Endothelial cell of umbilical vein (primary cell): ENCODE data around the gene RASL12. TPM values are rescaled to one million over a fixed set of nuclear protein-coding genes. Genes with fewer than 3 reads are reported as not detected.
A peak's percentile ranks its signal among the peaks of the same experiment; 100 is the strongest.

ENCODE experiments used
- BruUV-seq: library from RNA; stranded (reverse); fragments of 400-500 nt; replicated peaks from 2 replicates; lab custom pipeline; 2021; lab: Mats Ljungman, UMichigan
- CTCF ChIA-PET: fragments of 300-600, 350-600 bp; sonication (Branson Sonifier 250); formaldehyde crosslinking; loops from one replicate; lab custom pipeline; 2021; ENCODE audit warnings: antibody characterized with exemption, inconsistent platforms; lab: Charles Lee
- POLR2A ChIA-PET: fragments of 300-600, 350-600 bp; sonication (Branson Sonifier 250); formaldehyde crosslinking; loops from one replicate; lab custom pipeline; 2021; ENCODE audit warnings: antibody characterized with exemption, inconsistent platforms; lab: Charles Lee
- DNase-seq: peaks from one replicate; pipeline ENCODE4 v3.0.0-alpha.2; 2011; ENCODE audit warnings: low read depth, low spot score
- FAIRE-seq: peaks from 2 replicates; lab custom pipeline; 2011; peaks lifted over from hg19 to GRCh38; lab: Jason Lieb, UNC
- H2AFZ ChIP-seq: 2 replicates; pipeline ENCODE4 v1.6.0; 2012; ENCODE audit warnings: low read depth, low read length, control low read depth, inconsistent platforms
- H3K27ac ChIP-seq: 2 replicates; pipeline ENCODE4 v1.5.1; 2011; ENCODE audit warnings: low read depth, mild to moderate bottlenecking, control low read depth, low read length, moderate library complexity; ENCODE audit not compliant: insufficient read depth
- H3K27me3 ChIP-seq, 2 experiments: 2 replicates each; pipeline versions ENCODE4 v1.6.0 to v1.6.1; 2011; ENCODE audit warnings: low read length in 2 of 2, mixed read lengths in 1 of 2; ENCODE audit not compliant: control insufficient read depth in 2 of 2, insufficient read depth in 2 of 2
- H3K36me3 ChIP-seq, 2 experiments: 2 replicates in 1 of 2; 3 replicates in 1 of 2; pipeline ENCODE4 v1.5.1; 2011; ENCODE audit warnings: low read length in 2 of 2, mild to moderate bottlenecking in 1 of 2, moderate library complexity in 1 of 2; ENCODE audit not compliant: control insufficient read depth in 2 of 2, insufficient read depth in 2 of 2; ENCODE audit errors: extremely low read depth in 1 of 2
- H3K4me1 ChIP-seq: 3 replicates; pipeline ENCODE4 v1.5.1; 2011; ENCODE audit warnings: mild to moderate bottlenecking, low read length; ENCODE audit not compliant: control insufficient read depth, insufficient read depth; ENCODE audit errors: extremely low read depth
- H3K4me2 ChIP-seq: 2 replicates; pipeline ENCODE4 v1.6.1; 2011; ENCODE audit warnings: low read length, control low read depth, mixed read lengths; ENCODE audit not compliant: insufficient read depth
- H3K4me3 ChIP-seq, 3 experiments: fragments of 200-600 bp in 1 of 3; sonication (generic), shearing (Covaris generic) in 1 of 3; replicated peaks in 1 of 3; 2 replicates each; pipeline ENCODE4 v1.5.1; 2011 to 2016; ENCODE audit warnings: control low read depth in 3 of 3, low read length in 3 of 3, mild to moderate bottlenecking in 2 of 3, inconsistent platforms in 1 of 3, low read depth in 1 of 3, moderate library complexity in 1 of 3; ENCODE audit not compliant: insufficient read depth in 1 of 3
- H3K79me2 ChIP-seq: 2 replicates; pipeline ENCODE4 v1.6.0; 2012; ENCODE audit warnings: low read length, inconsistent platforms; ENCODE audit not compliant: control insufficient read depth, insufficient read depth
- H3K9ac ChIP-seq: replicated peaks from 2 replicates; pipeline ENCODE3; 2011; ENCODE audit warnings: low read length, control low read depth; ENCODE audit not compliant: insufficient read depth; ENCODE audit errors: extremely low read depth
- H3K9me1 ChIP-seq: replicated peaks from 3 replicates; pipeline ENCODE4 v1.6.0; 2011; ENCODE audit warnings: mild to moderate bottlenecking, low read length; ENCODE audit not compliant: control insufficient read depth, insufficient read depth; ENCODE audit errors: extremely low read depth
- H3K9me3 ChIP-seq: replicated peaks from 2 replicates; pipeline ENCODE4 v1.5.1; 2012; ENCODE audit warnings: low read length, inconsistent platforms; ENCODE audit not compliant: control insufficient read depth, insufficient read depth
- H4K20me1 ChIP-seq: replicated peaks from 2 replicates; pipeline ENCODE3; 2011; ENCODE audit warnings: mild to moderate bottlenecking, low read length; ENCODE audit not compliant: control insufficient read depth, insufficient read depth; ENCODE audit errors: extremely low read depth
- FOS ChIP-seq: IDR thresholded peaks from 2 replicates; pipeline ENCODE4 v1.6.1; 2011; ENCODE audit warnings: mild to moderate bottlenecking, low read length, moderate library complexity, borderline replicate concordance; ENCODE audit not compliant: insufficient read depth
- GATA2 ChIP-seq: IDR thresholded peaks from 2 replicates; pipeline ENCODE4 v1.7.0; 2011; ENCODE audit warnings: low read depth, mild to moderate bottlenecking, moderate library complexity, mixed read lengths, low read length; ENCODE audit not compliant: insufficient read length, insufficient read depth
- POLR2A ChIP-seq: IDR thresholded peaks from 2 replicates; pipeline ENCODE4 v1.6.1; 2012; ENCODE audit warnings: low read depth, mild to moderate bottlenecking, control low read depth, low read length
- dilution Hi-C: fragments of 300-500 bp; cut with MboI; formaldehyde crosslinking; loops from one replicate; pipeline ENCODE4 v1.15.0; 2019; ENCODE audit warnings: low sequenced_read_pairs; ENCODE audit not compliant: extremely low pct_ligation_motif_present
- intact Hi-C: fragments of 100-400 bp; cut with micrococcal nuclease; formaldehyde crosslinking; loops from one replicate; pipeline ENCODE4 v1.10.0; 2022
- polyA plus RNA-seq, 4 experiments: library from polyadenylated mRNA; depleted of rRNA in 3 of 4; stranded (reverse) in 3 of 4; unstranded in 1 of 4; fragments of >200 nt; gene quantifications; 2 replicates each; pipeline versions ENCODE4 v1.2.1 to v1.2.3, GENCODE V29; 2011 to 2012; ENCODE audit warnings: missing spikeins in 1 of 4
- total RNA-seq: library from RNA; stranded (reverse); gene quantifications from 2 replicates; pipeline ENCODE4 v1.2.3, GENCODE V29; 2021
- TF ChIP-seq, protein P1 (sequence below): IDR thresholded peaks from 2 replicates; pipeline ENCODE4 v1.6.1; 2011; ENCODE audit not compliant: insufficient read depth, insufficient read length
- TF ChIP-seq, protein P2 (sequence below), 2 donors: IDR thresholded peaks; 1 replicate in 1 of 2; 2 replicates in 1 of 2; pipeline ENCODE4 v1.5.1; 2011; ENCODE audit warnings: low read length in 2 of 2, mild to moderate bottlenecking in 2 of 2, moderate library complexity in 2 of 2, control low read depth in 1 of 2, inconsistent platforms in 1 of 2, low read depth in 1 of 2; ENCODE audit not compliant: insufficient read depth in 1 of 2; ENCODE audit errors: extremely low read depth in 1 of 2

Gene RASL12
- total and polyA plus RNA-seq, 2 donors (not counting 3 experiments of a cell fraction or from before 2014, with no cell fraction given) = not detected

DNA sequence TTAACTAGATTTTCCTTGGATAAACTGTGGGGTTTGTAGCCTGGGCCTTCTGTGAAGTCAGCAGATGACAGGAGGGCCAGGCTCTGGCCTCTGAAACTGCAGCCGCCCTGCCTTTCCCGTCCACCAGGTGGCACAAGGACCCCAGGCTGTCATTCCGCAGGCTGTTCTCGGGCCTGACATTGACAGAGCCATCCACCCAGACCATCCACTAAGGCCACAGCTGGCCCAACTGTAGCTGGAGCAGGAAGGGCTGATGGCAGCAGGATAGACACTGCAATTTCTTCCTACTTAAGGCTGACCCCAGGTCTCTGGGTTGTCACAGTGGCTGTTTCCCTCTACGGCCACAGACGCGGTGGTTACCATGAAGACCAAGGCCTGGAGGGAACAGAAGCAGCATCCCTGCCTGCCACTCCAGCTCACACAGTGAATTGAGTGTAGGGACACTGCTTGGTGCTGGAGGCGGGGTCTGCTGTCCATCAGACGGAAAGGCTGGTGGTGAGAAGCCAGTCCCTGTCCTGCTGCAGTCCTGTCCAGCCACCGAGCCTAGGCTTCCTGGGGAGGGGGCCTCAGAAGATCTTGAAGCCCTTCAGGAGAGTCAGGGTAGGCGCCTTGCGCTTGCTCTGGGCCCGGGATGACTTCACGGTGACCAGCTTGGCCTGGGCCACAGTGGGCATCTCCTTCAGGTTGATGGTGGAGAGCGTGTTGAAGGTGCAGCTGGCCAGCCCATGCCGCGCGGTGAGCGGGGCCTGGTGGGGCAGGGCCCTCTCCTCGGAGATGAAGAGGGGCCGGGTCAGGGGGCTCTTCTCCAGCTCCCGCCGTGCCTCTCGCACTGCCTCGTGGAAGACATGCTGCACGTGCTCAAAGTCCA lies 13.2 kb downstream of the RASL12 start:
- Histone ChIP-seq H3K4me1 (peaks cover 9% of the 10 kb centered on the region), H3K27me3 (no peaks in the 10 kb centered on the region), H3K79me2 (no peaks in the 10 kb centered on the region), H3K4me2 (no peak overlapping the region), H2AFZ (no peak overlapping the region), H4K20me1 (no peaks in the 10 kb centered on the region), H3K27ac (no peak overlapping the region), H3K9ac (no peak overlapping the region), H3K4me3 (no peak overlapping the region), H3K9me3 (no peaks in the 10 kb centered on the region), H3K36me3 (no peaks in the 10 kb centered on the region), H3K9me1 (no peaks in the 10 kb centered on the region)
- POLR2A ChIA-PET = no interaction called here
- intact Hi-C loops (loop anchor here (1.0 to 2.0 kb wide), 6 partner anchors 24 to 242 kb away; partner anchors contain the start of gene RNU5A-1), dilution Hi-C loops (no loop called here)
- TF ChIP-seq, protein P1, sequence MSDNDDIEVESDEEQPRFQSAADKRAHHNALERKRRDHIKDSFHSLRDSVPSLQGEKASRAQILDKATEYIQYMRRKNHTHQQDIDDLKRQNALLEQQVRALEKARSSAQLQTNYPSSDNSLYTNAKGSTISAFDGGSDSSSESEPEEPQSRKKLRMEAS = no peak
- no peak for TF ChIP-seq POLR2A
- TF ChIP-seq, protein P2, sequence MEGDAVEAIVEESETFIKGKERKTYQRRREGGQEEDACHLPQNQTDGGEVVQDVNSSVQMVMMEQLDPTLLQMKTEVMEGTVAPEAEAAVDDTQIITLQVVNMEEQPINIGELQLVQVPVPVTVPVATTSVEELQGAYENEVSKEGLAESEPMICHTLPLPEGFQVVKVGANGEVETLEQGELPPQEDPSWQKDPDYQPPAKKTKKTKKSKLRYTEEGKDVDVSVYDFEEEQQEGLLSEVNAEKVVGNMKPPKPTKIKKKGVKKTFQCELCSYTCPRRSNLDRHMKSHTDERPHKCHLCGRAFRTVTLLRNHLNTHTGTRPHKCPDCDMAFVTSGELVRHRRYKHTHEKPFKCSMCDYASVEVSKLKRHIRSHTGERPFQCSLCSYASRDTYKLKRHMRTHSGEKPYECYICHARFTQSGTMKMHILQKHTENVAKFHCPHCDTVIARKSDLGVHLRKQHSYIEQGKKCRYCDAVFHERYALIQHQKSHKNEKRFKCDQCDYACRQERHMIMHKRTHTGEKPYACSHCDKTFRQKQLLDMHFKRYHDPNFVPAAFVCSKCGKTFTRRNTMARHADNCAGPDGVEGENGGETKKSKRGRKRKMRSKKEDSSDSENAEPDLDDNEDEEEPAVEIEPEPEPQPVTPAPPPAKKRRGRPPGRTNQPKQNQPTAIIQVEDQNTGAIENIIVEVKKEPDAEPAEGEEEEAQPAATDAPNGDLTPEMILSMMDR (IDR thresholded peaks at IDR 0.05; ENCODE audit: extremely low read depth in 1 of 2, insufficient read depth in 1 of 2, low read depth in 1 of 2, low read length in 2 of 2) = peak; percentile 91 to 96
- TF ChIP-seq FOS = no peak
- TF ChIP-seq GATA2 = no peak
- DNase-seq (peak; percentile 61), FAIRE-seq (peak; percentile 83)
- CTCF ChIA-PET = interaction anchor here (0.5 to 7.2 kb wide), 20 partner anchors 8 to 243 kb away, joined by 3 to 89 read pairs (median 4); partner anchors contain the start of genes KBTBD13 and RASL12
- BruUV-seq = no TSS peak
